HUES48 (cell line): ENCODE data around the gene VCAN.

Source experiments
- H3K27ac ChIP-seq: one replicate; pipeline ENCODE4 v1.7.0; 2013; ENCODE audit warnings: low read depth, low read length, inconsistent platforms
- H3K27me3 ChIP-seq: 2 replicates; pipeline ENCODE4 v1.6.1; 2013; ENCODE audit warnings: mild to moderate bottlenecking, low read length; ENCODE audit not compliant: control insufficient read depth, insufficient read depth
- H3K36me3 ChIP-seq: 2 replicates; pipeline ENCODE4 v1.6.1; 2013; ENCODE audit warnings: low read length; ENCODE audit not compliant: control insufficient read depth, insufficient read depth
- H3K4me1 ChIP-seq: 2 replicates; pipeline ENCODE4 v1.6.1; 2013; ENCODE audit warnings: mild to moderate bottlenecking, low read length; ENCODE audit not compliant: control insufficient read depth, insufficient read depth
- H3K4me3 ChIP-seq: 2 replicates; pipeline ENCODE4 v1.5.1; 2013; ENCODE audit warnings: mild to moderate bottlenecking, low read depth, low read length
- H3K9ac ChIP-seq: 2 replicates; pipeline ENCODE4 v1.6.1; 2013; ENCODE audit warnings: mild to moderate bottlenecking, low read depth, low read length, moderate library complexity
- H3K9me3 ChIP-seq: 2 replicates; pipeline ENCODE4 v1.6.1; 2013; ENCODE audit warnings: low read length; ENCODE audit not compliant: control insufficient read depth, insufficient read depth

VCAN gene

DNA sequence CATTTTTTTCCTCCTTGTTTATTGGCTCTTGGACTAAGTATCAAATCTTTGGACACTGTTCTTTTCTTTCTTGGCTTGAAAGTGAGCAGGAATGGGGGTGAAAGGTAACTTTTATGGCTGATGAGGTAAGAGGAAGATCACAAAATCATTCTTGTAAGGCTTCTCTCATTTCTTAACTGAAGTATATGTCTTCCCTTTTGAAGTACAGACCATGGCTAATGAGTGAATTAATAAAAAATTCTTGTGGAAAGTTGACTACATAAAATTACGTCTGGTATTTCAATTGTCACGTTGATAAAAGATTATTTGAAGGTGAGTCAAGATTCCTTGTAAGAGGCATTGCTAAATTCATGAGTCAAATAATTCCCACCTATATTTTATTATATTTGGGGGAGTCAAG is 25.1 kb downstream of the VCAN start:
- Histone ChIP-seq H3K9me3 (no peaks in the 10 kb centered on the region; the same call in 1 of the 2 replicates), H3K27ac (no peak overlapping the region), H3K36me3 (peaks cover 100% of the 10 kb centered on the region), H3K9ac (no peak overlapping the region), H3K27me3 (no peaks in the 10 kb centered on the region), H3K4me3 (no peak overlapping the region), H3K4me1 (peaks cover 30% of the 10 kb centered on the region)

DNA sequence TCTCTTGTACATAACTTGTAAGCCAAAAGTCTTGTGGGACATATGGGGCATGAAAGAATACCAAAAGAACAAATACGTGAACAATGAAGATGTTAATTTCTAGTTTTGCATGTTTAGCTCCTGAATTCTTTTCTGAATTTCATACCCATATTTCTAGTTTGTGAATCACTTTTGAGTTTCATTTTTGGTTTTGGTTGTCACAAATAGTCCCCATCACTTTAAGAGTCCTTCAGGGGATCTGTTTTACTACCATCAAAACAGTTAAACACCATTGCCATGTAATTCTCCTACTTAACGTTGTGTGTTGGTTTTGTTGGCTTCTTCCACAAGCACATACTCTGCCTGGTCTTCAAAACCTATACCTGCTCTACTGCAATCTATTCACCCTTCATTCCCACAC is 27.0 kb downstream of the VCAN start:
- H3K9me3 ChIP-seq: peaks cover 2% of the 10 kb centered on the region; the same call in 1 of the 2 replicates
- H3K36me3 ChIP-seq: peaks cover 100% of the 10 kb centered on the region
- H3K27ac ChIP-seq: no peak overlapping the region
- H3K4me1 ChIP-seq: peaks cover 10% of the 10 kb centered on the region
- H3K27me3 ChIP-seq: no peaks in the 10 kb centered on the region
- H3K4me3 ChIP-seq: no peak overlapping the region
- H3K9ac ChIP-seq: no peak overlapping the region

DNA sequence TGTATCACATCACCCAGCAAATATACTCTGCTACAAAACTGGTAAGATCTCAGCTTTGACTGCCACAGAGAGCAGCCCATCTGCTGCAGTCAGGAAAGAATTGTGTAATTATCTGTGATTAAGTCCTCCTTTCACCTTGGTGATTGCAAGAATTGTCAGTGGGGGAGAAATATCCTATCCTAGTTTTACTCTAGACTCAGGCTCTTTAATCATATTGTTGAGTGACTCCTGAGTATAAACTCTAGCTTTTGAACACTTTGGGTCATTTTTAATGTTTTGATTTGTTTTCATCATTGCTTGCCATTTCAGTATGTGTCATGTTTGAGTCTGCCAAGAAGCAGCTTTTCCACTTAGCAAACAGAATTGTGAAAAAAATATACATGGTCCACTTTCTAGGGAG is 32.1 kb downstream of the VCAN start:
- no peak overlapping the region for H3K4me3 ChIP-seq
- no peaks in the 10 kb centered on the region for H3K4me1 ChIP-seq
- peaks cover 24% of the 10 kb centered on the region for H3K9me3 ChIP-seq
- H3K27ac ChIP-seq: no peak overlapping the region
- no peak overlapping the region for H3K9ac ChIP-seq
- no peaks in the 10 kb centered on the region for H3K27me3 ChIP-seq
- peaks cover 96% of the 10 kb centered on the region for H3K36me3 ChIP-seq

DNA sequence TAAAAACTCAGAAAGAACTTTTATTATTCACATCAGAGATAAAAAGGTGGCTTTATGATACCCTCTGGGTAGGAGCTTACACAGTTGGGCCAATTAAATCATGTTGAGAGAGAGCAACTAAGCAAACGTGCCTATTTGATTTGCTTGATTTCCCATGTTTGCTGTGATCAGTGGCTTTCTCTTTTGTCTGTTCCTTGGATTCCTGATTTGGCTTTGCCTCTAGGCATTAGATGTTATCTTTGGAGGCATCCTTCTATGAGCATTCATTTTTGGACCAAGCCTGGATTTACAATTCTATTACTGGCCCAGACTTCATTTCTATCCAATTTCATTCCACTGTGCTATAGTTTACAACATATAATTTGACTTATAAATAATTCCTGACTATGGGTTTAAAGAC is 35.9 kb downstream of the VCAN start:
- peaks cover 86% of the 10 kb centered on the region for H3K36me3 ChIP-seq
- no peak overlapping the region for H3K9ac ChIP-seq
- 0 out of 2 replicates have a peak, but pooled peaks cover 9% of the 10 kb centered on the region for H3K4me1 ChIP-seq
- no peak overlapping the region for H3K4me3 ChIP-seq
- peaks cover 24% of the 10 kb centered on the region for H3K9me3 ChIP-seq
- no peak overlapping the region for H3K27ac ChIP-seq
- no peaks in the 10 kb centered on the region for H3K27me3 ChIP-seq

DNA sequence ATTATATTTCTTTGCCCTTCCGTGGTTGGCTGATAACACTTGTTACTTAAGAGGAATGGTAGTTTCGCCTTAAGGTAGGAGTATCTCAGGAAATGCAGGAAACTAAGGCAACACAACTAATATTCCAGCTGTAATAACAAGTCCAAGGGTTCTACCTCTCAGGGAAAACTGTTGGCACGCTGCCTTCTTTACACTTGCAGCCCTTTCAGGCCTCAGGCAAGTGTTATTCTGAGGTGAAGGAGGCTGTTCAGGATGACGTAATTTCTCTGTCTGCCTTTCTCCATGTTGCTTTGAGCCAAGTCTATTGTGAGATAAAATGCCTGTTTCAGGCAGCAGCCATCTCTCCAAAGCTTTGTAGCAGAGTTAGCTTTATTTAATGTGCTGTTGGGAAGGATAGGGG is 38.0 kb downstream of the VCAN start:
- H3K27ac ChIP-seq: no peak overlapping the region
- H3K9ac ChIP-seq: no peak overlapping the region
- H3K27me3 ChIP-seq: no peaks in the 10 kb centered on the region
- H3K36me3 ChIP-seq: peaks cover 86% of the 10 kb centered on the region
- 0 out of 2 replicates have a peak, but pooled peaks cover 9% of the 10 kb centered on the region for H3K4me1 ChIP-seq
- no peak overlapping the region for H3K4me3 ChIP-seq
- peaks cover 14% of the 10 kb centered on the region for H3K9me3 ChIP-seq

DNA sequence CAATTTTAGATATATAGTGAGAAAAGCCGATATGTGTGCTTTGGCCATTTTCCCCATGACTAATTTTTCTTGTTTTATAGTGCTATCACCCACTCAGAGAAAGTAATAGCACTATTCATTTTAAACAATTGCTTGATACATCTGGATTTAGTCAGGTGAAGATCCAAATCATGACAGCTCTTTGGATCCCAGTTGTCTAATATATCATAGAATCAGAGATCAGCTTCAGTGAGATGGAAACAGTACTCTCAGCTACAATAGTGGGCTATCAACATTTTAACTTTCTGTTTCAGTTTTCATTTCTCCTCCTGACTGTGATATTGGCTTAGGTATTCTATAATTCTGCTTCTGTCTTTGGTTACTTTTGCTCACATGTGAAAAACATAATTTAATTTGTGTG is 38.7 kb downstream of the VCAN start:
- no peaks in the 10 kb centered on the region for H3K27me3 ChIP-seq
- no peak overlapping the region for H3K27ac ChIP-seq
- peaks cover 87% of the 10 kb centered on the region for H3K36me3 ChIP-seq
- 0 out of 2 replicates have a peak, but pooled peaks cover 9% of the 10 kb centered on the region for H3K4me1 ChIP-seq
- no peak overlapping the region for H3K9ac ChIP-seq
- H3K9me3 ChIP-seq: peaks cover 7% of the 10 kb centered on the region
- no peak overlapping the region for H3K4me3 ChIP-seq

DNA sequence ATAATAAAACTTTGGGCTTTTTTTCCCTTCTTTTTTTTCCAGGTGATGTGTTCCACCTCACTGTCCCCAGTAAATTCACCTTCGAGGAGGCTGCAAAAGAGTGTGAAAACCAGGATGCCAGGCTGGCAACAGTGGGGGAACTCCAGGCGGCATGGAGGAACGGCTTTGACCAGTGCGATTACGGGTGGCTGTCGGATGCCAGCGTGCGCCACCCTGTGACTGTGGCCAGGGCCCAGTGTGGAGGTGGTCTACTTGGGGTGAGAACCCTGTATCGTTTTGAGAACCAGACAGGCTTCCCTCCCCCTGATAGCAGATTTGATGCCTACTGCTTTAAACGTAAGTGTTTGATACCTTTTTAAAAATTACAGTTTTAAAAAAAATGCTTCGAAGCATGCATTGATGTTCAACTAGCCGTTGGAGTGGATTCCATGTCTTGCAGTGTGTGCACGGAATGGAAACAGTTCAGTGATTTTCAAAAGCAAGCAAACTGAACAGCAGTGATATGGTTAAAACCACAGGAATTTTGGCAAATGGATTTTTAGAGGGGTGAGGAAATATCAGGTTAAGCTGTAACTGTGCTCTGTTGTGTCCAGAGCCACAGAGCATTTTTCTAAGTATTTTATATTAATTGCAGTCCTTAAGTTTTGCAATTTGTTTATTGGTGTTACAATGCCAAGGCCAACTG is 40.7 kb downstream of the VCAN start:
- Histone ChIP-seq H3K27me3 (no peaks in the 10 kb centered on the region), H3K9me3 (no peaks in the 10 kb centered on the region), H3K4me1 (0 out of 2 replicates have a peak, but pooled peaks cover 9% of the 10 kb centered on the region), H3K36me3 (peaks cover 87% of the 10 kb centered on the region), H3K27ac (no peak overlapping the region), H3K9ac (no peak overlapping the region), H3K4me3 (no peak overlapping the region)

DNA sequence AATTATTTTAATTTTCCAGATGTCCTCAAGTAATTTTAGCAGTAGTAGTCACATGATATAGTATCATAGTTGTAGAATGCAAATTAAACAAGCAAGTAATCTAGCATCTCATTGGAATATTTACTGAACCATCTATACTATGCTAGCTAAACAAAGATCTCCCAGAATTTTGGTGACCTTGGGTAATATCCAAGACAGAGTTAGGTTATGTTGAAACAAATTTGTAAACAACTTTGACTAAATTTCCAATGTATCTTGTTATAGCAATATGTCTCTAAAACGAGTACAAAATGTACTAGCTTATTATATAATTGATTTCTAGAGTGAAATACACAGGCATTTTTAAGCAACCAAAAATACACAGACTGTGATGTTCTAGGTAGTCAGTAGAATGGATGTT is 41.5 kb downstream of the VCAN start:
- Histone ChIP-seq H3K9me3 (no peaks in the 10 kb centered on the region), H3K9ac (no peak overlapping the region), H3K4me3 (no peak overlapping the region), H3K27me3 (no peaks in the 10 kb centered on the region), H3K27ac (no peak overlapping the region), H3K4me1 (0 out of 2 replicates have a peak, but pooled peaks cover 9% of the 10 kb centered on the region), H3K36me3 (peaks cover 87% of the 10 kb centered on the region)

DNA sequence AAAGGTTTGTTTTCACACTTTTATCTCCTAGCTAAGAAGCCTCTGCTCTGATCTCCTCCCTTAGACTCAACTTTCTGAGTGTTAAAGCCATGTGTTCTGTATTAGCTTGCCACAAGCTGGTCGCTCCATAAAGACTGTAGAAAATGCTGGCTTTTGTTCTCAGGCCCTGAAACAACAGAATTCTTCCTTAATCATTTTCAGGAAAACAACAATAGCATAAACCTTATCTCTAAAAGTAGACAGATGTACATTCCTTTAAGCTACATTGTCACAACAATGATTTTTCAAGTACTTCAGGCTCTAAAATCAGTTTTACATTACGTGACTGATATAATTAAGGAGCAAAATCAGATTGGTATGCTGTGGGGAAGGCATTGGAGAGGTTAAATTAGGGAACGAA is 41.9 kb downstream of the VCAN start:
- Histone ChIP-seq H3K9me3 (no peaks in the 10 kb centered on the region), H3K9ac (no peak overlapping the region), H3K27me3 (no peaks in the 10 kb centered on the region), H3K4me1 (0 out of 2 replicates have a peak, but pooled peaks cover 9% of the 10 kb centered on the region), H3K4me3 (no peak overlapping the region), H3K27ac (no peak overlapping the region), H3K36me3 (peaks cover 88% of the 10 kb centered on the region)

DNA sequence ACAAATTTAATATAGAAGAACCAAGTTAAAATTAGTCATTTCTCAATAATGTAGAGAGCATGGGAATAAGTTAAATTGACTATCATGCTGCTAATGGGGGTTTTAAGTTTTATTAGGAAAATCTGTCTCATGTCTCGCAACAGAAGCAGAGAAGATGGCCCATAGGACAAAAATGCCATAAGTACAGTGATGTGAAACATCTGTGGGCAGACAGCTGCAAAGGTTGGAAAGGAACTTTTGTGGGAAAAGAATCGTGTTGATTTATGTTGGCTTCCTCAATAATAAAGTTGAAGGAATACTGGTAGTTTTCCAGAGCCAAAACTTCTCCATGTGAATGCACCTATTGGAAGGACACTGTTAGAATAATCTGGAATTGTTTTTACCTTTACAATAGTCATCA is 44.8 kb downstream of the VCAN start:
- no peaks in the 10 kb centered on the region for H3K4me1 ChIP-seq
- H3K27me3 ChIP-seq: no peaks in the 10 kb centered on the region
- no peaks in the 10 kb centered on the region for H3K9me3 ChIP-seq
- peaks cover 97% of the 10 kb centered on the region for H3K36me3 ChIP-seq
- no peak overlapping the region for H3K9ac ChIP-seq
- H3K27ac ChIP-seq: no peak overlapping the region
- H3K4me3 ChIP-seq: no peak overlapping the region

DNA sequence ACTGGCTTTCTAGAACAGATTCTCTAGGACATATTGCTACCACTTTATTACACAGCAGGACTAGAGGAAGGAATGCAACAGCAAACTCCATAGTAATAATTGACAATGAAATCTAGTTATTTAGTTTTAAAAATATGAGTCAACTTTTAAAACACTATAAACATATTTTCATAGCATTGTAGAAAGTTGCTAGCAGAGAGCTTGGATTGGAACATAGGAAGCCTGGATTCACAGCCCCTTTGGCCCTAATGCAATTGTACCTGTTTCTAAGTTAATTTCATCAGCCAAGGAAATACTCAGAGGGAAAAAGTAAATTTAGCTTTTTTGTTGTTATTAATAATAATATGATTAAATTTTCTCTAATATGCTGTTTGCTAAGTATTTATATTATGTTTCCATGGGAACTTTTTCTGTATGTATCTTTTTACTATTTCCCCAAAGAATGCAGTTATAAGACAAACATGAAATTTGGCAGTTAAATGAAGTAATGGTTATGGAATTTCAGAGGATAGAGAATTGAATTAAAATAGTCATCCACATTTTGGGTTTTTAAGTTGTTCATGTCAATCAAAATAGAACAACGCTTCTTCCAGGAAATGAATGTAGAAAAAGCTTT is 45.6 kb downstream of the VCAN start:
- H3K36me3 ChIP-seq: peaks cover 97% of the 10 kb centered on the region
- no peaks in the 10 kb centered on the region for H3K9me3 ChIP-seq
- H3K4me3 ChIP-seq: no peak overlapping the region
- no peak overlapping the region for H3K9ac ChIP-seq
- H3K27me3 ChIP-seq: no peaks in the 10 kb centered on the region
- no peak overlapping the region for H3K27ac ChIP-seq
- H3K4me1 ChIP-seq: no peaks in the 10 kb centered on the region
